NCI-H748 treated with DMSO at 0.1 percent for 48 hours (cell line): ENCODE measurements around the gene GNG8.

ENCODE experiments used
- DNase-seq: peaks from one replicate; lab custom pipeline; 2025; lab: John Stamatoyannopoulos, UW

Gene GNG8

DNA sequence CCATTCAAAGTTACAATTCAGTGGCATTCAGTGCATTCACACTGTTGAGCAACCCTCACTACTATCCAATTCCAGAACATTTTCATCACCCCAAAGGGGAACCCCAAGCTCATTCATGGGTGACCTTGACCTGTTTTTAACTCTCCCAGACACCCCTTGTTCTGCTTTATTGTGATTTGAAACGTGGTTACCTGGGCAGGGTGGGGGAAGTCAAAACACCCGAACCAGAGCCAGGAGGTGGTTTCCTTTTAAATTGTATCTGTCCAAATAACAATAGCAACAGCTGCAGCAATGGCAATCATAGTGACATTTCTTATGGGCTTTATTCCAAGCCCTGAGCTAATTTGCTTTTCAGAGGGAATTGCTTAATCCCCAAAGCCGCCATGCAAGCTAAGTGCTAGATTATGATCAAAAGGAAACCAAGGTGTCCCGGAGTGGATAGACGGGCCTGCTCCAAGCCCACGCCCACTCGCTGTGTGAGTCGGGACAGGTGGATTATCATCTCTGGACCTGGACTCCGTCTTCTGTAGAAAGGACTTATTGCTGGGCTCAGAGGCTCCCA lies 17.3 kb downstream of the GNG8 start:
- DNase-seq, result no peak

GRCh38 chr19:46617601-46618000 lies 18.4 kb downstream of the GNG8 start:
- no peak for DNase-seq

GRCh38 chr19:46616631-46617322 lies 19.2 kb downstream of the GNG8 start:
- DNase-seq, result peak; percentile 22

- DNase-seq, result no peak
These were observed 20.0 kb downstream of the GNG8 start for GRCh38 chr19:46615966-46616365.

DNA sequence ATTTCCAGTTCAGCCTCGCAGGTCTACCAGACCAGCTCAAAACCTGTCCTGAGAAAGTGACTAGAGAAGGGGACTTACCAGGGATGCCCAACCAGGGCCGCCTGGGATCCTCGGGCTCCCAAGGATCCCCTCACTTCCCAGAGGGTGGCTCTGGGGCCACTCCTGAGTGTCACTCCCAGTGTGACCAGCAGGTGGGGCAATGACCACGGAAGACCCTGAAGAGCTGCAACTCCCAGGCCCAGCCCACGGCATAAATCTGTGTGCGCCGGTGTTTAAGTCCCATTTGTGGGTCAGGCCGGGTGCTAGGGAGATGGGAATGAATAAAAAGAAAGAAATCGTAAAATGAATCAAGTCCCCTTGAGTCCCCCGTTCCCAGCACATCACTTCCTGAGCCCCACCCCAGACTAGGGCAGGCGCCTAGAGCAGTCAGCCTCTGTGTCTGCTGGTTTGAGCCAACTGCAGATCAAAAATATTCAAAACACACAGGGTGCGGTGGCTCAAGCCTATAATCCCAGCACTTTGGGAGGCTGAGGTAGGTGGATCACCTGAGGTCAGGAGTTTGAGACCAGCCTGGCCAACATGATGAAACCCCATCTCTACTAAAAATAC lies 21.8 kb downstream of the GNG8 start:
- peak; percentile 69 for DNase-seq

GRCh38 chr19:46613525-46613924 lies 22.5 kb downstream of the GNG8 start:
- no peak for DNase-seq

GRCh38 chr19:46611776-46612175 lies 24.2 kb downstream of the GNG8 start:
- no peak for DNase-seq

GRCh38 chr19:46610851-46611770 lies 24.9 kb downstream of the GNG8 start:
- no peak for DNase-seq

GRCh38 chr19:46610413-46610775 lies 25.6 kb downstream of the GNG8 start:
- DNase-seq, result no peak

- no peak for DNase-seq
These were observed 26.2 kb downstream of the GNG8 start for GRCh38 chr19:46609511-46610412.

GRCh38 chr19:46608581-46609345 lies 27.2 kb downstream of the GNG8 start:
- no peak for DNase-seq

GRCh38 chr19:46608178-46608577 lies 27.8 kb downstream of the GNG8 start:
- no peak for DNase-seq

DNA sequence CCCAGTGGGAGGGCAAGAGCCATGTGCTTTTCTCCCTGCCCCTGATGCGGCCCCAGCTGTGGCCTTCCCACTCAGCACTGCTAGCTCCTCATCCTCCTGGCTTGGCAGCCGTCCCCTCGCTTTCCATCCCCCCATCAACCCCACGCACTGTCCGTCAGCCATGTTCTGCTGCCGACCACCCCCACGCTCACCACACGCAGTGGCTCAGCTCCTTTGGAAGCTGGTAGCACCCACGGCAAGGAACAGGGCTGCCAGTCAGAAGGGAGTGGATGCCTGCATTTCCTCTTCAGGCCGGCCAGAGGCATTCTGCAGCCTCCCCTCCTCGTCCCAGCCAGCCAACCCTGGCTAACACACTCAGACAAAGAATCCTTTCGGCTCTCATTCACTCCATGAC lies 28.6 kb downstream of the GNG8 start:
- peak; percentile 14 for DNase-seq

GRCh38 chr19:46606681-46607447 lies 29.1 kb downstream of the GNG8 start:
- DNase-seq, result no peak

DNA sequence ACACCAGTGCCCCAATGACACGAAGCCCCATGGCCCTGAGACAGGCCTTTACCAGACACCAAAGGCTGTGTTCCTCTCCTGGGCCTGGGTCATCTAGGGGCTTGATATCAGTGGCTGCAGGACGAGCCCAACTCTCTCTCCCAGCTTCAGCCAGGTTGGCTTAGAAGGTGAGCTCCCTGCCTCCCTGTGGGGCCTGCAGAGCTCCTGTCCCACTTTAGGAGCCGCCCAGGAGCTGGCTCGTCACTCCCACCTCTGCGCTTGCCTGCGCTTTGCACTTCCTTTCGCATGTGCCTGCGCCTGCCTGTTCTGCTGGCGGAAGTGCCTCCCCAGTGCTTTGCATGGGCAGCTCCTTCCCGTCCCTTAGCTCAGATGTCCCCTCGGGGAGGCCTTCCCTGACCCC lies 30.0 kb downstream of the GNG8 start:
- DNase-seq, result no peak

DNA sequence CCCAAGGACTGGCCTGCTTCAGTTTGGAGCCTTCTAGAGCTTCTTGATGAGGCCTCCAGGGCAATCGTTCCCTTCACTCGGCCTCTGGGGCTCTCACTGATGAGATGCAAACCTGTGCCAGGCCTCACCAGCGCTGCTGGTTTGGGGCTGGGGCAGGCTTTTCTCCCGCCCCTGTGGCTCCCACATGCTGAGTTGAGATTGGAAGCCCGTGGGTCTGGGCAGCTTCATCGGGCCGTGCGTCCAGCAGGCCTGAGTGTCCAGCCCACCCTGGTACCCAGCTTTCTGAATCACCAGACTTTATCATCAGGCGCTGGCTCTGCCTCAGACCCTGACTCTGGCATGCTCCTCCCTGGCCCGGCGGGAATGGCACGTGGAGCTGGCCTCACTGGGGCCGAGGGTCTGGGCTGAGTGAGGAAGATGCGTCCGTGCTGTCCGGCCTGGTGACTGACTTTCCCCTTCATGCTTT lies 30.6 kb downstream of the GNG8 start:
- DNase-seq, result no peak

GRCh38 chr19:46604781-46605355 lies 31.1 kb downstream of the GNG8 start:
- DNase-seq, result no peak

DNA sequence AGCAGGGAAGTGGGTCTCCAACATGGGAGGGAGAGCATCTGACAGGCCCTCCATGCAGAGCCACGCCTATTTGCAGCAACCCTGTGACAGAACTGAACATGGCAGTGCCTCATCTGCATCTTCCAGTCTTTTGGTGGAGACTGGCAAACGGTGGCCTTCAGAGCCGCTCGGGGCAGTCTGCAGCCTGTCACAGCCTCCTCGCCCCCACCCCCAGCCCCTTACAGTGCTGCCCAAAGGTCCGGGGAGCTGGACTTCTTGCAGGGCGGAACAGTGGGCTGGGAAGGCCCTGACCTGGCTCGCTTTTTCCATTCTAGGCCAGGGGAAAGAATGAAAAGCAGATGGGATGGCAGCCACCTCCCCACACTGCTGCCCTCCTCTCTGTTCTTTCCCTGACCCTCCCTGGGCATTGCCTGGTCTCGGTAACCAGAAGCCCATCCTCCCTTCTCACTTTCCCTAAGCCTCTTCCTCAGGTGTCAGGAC lies 32.2 kb downstream of the GNG8 start:
- no peak for DNase-seq

DNA sequence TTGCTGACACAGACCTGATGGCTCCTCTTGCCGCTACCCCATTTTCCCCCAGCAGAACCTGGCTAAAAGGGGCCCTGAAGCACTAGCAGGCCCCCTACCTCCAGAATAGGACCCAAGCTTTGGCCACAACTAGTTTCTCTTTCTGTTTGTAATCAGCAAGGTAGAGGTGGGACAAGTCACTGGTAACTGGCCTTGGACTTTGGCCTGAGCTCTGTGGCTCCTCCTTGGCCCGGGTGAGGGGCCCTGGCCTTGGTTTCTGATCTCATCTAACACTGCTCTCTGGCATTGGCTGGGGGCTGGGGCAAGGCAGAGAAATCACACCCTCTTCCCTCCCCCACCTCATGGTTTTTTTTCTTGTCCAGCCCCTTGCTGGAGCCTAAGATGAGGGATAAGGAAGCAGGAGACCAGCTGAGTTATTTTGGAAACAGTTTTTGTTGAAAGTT lies 32.8 kb downstream of the GNG8 start:
- no peak for DNase-seq
